ENCODE results near the gene APOBR. TPM values are rescaled to one million over a fixed set of nuclear protein-coding genes. Genes with fewer than 3 reads are reported as not detected.

APOBR gene
- total and polyA plus RNA-seq, 9 of the 15 experiments (the other 6 are each of a cell fraction or from before 2014, with no cell fraction given), result 0.08 to 6.1 (median 2.8) TPM; not detected in 1

- H3K9ac ChIP-seq (ENCODE audit: insufficient read depth in 1 of 2, low read depth in 2 of 2, low read length in 2 of 2), result peak overlapping the region in 1 of 2 experiments; percentile 79; a peak in 2 of 4 replicates
- no peaks in the 10 kb centered on the region for H3K36me3 ChIP-seq (ENCODE audit: control insufficient read depth, insufficient read depth, low read length)
- no peak overlapping the region for H3K4me2 ChIP-seq (ENCODE audit: insufficient read depth, low read length)
- WGBS (ENCODE audit: insufficient coverage, low coverage, missing lambda C conversion rate), result 30% methylated on average over 9 of the region's 9 CpGs
- peak overlapping the region; percentile 36 for H2AFZ ChIP-seq (ENCODE audit: low read depth, low read length)
- no peaks in the 10 kb centered on the region for H3K27me3 ChIP-seq (ENCODE audit: control insufficient read depth in 2 of 2, insufficient read depth in 2 of 2, low read length in 2 of 2)
- FAIRE-seq (no peak), ATAC-seq (peak; percentile 86), DNase-seq (ENCODE audit: extremely low read depth in 1 of 4, low spot score in 3 of 4) (peak in 2 of 4 experiments; percentile 53 to 56)
- H3K79me2 ChIP-seq (ENCODE audit: control insufficient read depth, insufficient read depth, low read length), result no peaks in the 10 kb centered on the region
- peaks cover 5 to 7% of the 10 kb centered on the region in 2 experiments; a peak in 3 of 5 replicates for H3K4me1 ChIP-seq (replicated peaks in 1 of 2; ENCODE audit: control insufficient read depth in 2 of 2, insufficient read depth in 2 of 2, low read length in 2 of 2)
- no TSS peak for BruUV-seq (replicated peaks)
- intact Hi-C loops (cut with micrococcal nuclease) (no loop called here), in situ Hi-C loops (cut with MboI) (loop anchor here (25.0 kb wide), 2 partner anchors 180 to 955 kb away; partner anchors contain the start of gene EIF3C)
- no peaks in the 10 kb centered on the region for H3K9me1 ChIP-seq (ENCODE audit: control insufficient read depth, insufficient read depth, low read length)
- no peak overlapping the region for H3K27ac ChIP-seq (ENCODE audit: extremely low read depth, low read depth, low read length)
- ChIA-PET CTCF (ENCODE audit: low intra/inter-chr PET ratio) (no interaction called here), POLR2A (interaction anchor here (0.7 to 1.6 kb wide), 4 partner anchors 9 to 1258 kb away, joined by 3 to 5 read pairs (median 3); no protein-coding TSS in a partner anchor)
- H3K9me3 ChIP-seq (replicated peaks; ENCODE audit: control insufficient read depth, insufficient read depth, low read depth, low read length), result no peaks in the 10 kb centered on the region
- H4K20me1 ChIP-seq (replicated peaks; ENCODE audit: control insufficient read depth, insufficient read depth, low read length), result no peaks in the 10 kb centered on the region
- no peak overlapping the region for H3K4me3 ChIP-seq
- TF ChIP-seq ZNF347 (CRISPR knock-in tag; IDR thresholded peaks at IDR 0.05; ENCODE audit: low read depth), result no peak
- TF ChIP-seq ZNF436 (CRISPR knock-in tag; IDR thresholded peaks at IDR 0.05), result no peak
- no peak for TF ChIP-seq ZNF507 (tag; conservative IDR thresholded peaks at IDR 0.05)
- no peak for TF ChIP-seq ZBTB34 (CRISPR knock-in tag; IDR thresholded peaks at IDR 0.05)
- no peak for TF ChIP-seq HNRNPH1 (optimal IDR thresholded peaks at IDR 0.05; ENCODE audit: low read depth, low read length)
- no peak for TF ChIP-seq ATF6 (CRISPR knock-in tag; IDR thresholded peaks at IDR 0.05)
- no peak for TF ChIP-seq MLLT1 (IDR thresholded peaks at IDR 0.05)
- TF ChIP-seq SMARCC2 (IDR thresholded peaks at IDR 0.05; ENCODE audit: low read depth), result no peak
- no peak for TF ChIP-seq ZC3H8 (IDR thresholded peaks at IDR 0.05)
- no peak for TF ChIP-seq ZKSCAN3 (CRISPR knock-in tag; IDR thresholded peaks at IDR 0.05)
- TF ChIP-seq SNAPC5 (CRISPR knock-in tag; IDR thresholded peaks at IDR 0.05), result no peak
- TF ChIP-seq ZNF175 (CRISPR knock-in tag; IDR thresholded peaks at IDR 0.05; ENCODE audit: low read depth), result no peak
- TF ChIP-seq CC2D1A (IDR thresholded peaks at IDR 0.05), result peak; percentile 71
- TF ChIP-seq SP1 (CRISPR knock-in tag; IDR thresholded peaks at IDR 0.05), result no peak
These were observed 37.6 kb downstream of the APOBR start for GRCh38 chr16:28531777-28532744.
